HCT116 (cell line): ENCODE data around the gene SLC9A9.

Source experiments
- EZH2 ChIP-seq: fragments of 200-600 bp; sonication (generic); IDR thresholded peaks from 2 replicates; pipeline ENCODE4 v1.6.1; 2017; ENCODE audit warnings: antibody characterized with exemption, mixed run types
- EZH2phosphoT487 ChIP-seq: fragments of 200-600 bp; IDR thresholded peaks from 2 replicates; pipeline ENCODE4 v1.6.1; 2018; ENCODE audit warnings: antibody characterized with exemption, borderline replicate concordance
- JUND ChIP-seq: IDR thresholded peaks from 2 replicates; pipeline ENCODE4 v1.6.1; 2012
- POLR2A ChIP-seq: IDR thresholded peaks from 2 replicates; pipeline ENCODE4 v1.7.0; 2011; ENCODE audit warnings: borderline replicate concordance; ENCODE audit not compliant: insufficient read depth, insufficient read length; ENCODE audit errors: extremely low read depth
- REST ChIP-seq: IDR thresholded peaks from 2 replicates; pipeline ENCODE4 v1.6.1; 2012; ENCODE audit warnings: low read depth
- SP1 ChIP-seq: IDR thresholded peaks from 2 replicates; pipeline ENCODE4 v1.6.1; 2012; ENCODE audit warnings: low read depth
- ZBTB33 ChIP-seq: IDR thresholded peaks from 2 replicates; pipeline ENCODE4 v1.6.1; 2011; ENCODE audit warnings: mild to moderate bottlenecking, low read length, moderate library complexity; ENCODE audit not compliant: insufficient replicate concordance; ENCODE audit errors: extremely low read depth

- no peak for TF ChIP-seq EZH2phosphoT487
- no peak for TF ChIP-seq REST
- TF ChIP-seq ZBTB33, result no peak
- no peak for TF ChIP-seq JUND
- no peak for TF ChIP-seq SP1
- TF ChIP-seq EZH2, result no peak
- no peak for TF ChIP-seq POLR2A
Observed at GRCh38 chr3:143896486-143896885, 48.2 kb upstream of the SLC9A9 start.
